Keratinocyte (primary cell): ENCODE data around the gene MAPK12. TPM values are rescaled to one million over a fixed set of nuclear protein-coding genes. Genes with fewer than 3 reads are reported as not detected.

ENCODE experiments used
- DNase-seq: peaks from one replicate; pipeline ENCODE4 v3.0.0-alpha.2; 2011; ENCODE audit warnings: low read depth, missing footprints, low spot score
- FAIRE-seq: peaks from 2 replicates; lab custom pipeline; 2011; peaks lifted over from hg19 to GRCh38; lab: Jason Lieb, UNC
- H2AFZ ChIP-seq: 2 replicates; pipeline ENCODE4 v1.6.0; 2012; ENCODE audit warnings: low read length, control low read depth, inconsistent platforms; ENCODE audit not compliant: control insufficient read depth
- H3K27ac ChIP-seq: 2 replicates; pipeline ENCODE4 v1.5.1; 2011; ENCODE audit warnings: low read length; ENCODE audit not compliant: control insufficient read depth, insufficient read depth
- H3K27me3 ChIP-seq: 3 replicates; pipeline ENCODE4 v1.6.0; 2011; ENCODE audit warnings: low read length; ENCODE audit not compliant: control insufficient read depth, insufficient read depth; ENCODE audit errors: extremely low read depth
- H3K36me3 ChIP-seq, 2 experiments: 2 replicates in 1 of 2; 3 replicates in 1 of 2; pipeline ENCODE4 v1.5.1; 2011; ENCODE audit warnings: low read length in 2 of 2, mild to moderate bottlenecking in 1 of 2; ENCODE audit not compliant: control insufficient read depth in 2 of 2, insufficient read depth in 2 of 2; ENCODE audit errors: extremely low read depth in 1 of 2
- H3K4me1 ChIP-seq: 3 replicates; pipeline ENCODE4 v1.5.1; 2011; ENCODE audit warnings: low read length; ENCODE audit not compliant: control insufficient read depth, insufficient read depth; ENCODE audit errors: extremely low read depth
- H3K4me2 ChIP-seq: 3 replicates; pipeline ENCODE4 v1.6.0; 2011; ENCODE audit warnings: low read depth, low read length; ENCODE audit not compliant: control insufficient read depth, insufficient read depth; ENCODE audit errors: extremely low read depth
- H3K4me3 ChIP-seq, 3 experiments: fragments of 200-600 bp in 1 of 3; sonication (generic) in 1 of 3; 2 replicates in 2 of 3; 3 replicates in 1 of 3; pipeline ENCODE4 v1.5.1; 2011 to 2016; ENCODE audit warnings: low read length in 3 of 3, mild to moderate bottlenecking in 3 of 3, control low read depth in 2 of 3, inconsistent platforms in 1 of 3, low read depth in 1 of 3, mixed read lengths in 1 of 3, mixed run types in 1 of 3, moderate library complexity in 1 of 3; ENCODE audit not compliant: control insufficient read depth in 2 of 3, insufficient read depth in 2 of 3; ENCODE audit errors: extremely low read depth in 1 of 3
- H3K79me2 ChIP-seq: 2 replicates; pipeline ENCODE4 v1.6.0; 2012; ENCODE audit warnings: low read length; ENCODE audit not compliant: control insufficient read depth, insufficient read depth
- H3K9ac ChIP-seq: 3 replicates; pipeline ENCODE4 v1.6.0; 2011; ENCODE audit warnings: low read length; ENCODE audit not compliant: control insufficient read depth, insufficient read depth; ENCODE audit errors: extremely low read depth
- H3K9me1 ChIP-seq: 3 replicates; pipeline ENCODE4 v1.6.0; 2011; ENCODE audit warnings: low read length; ENCODE audit not compliant: control insufficient read depth, insufficient read depth; ENCODE audit errors: extremely low read depth
- H3K9me3 ChIP-seq: 2 replicates; pipeline ENCODE4 v1.5.1; 2012; ENCODE audit warnings: low read depth, low read length; ENCODE audit not compliant: control insufficient read depth
- H4K20me1 ChIP-seq: 3 replicates; pipeline ENCODE4 v1.6.0; 2011; ENCODE audit warnings: low read length; ENCODE audit not compliant: control insufficient read depth, insufficient read depth; ENCODE audit errors: extremely low read depth
- EZH2 ChIP-seq: IDR thresholded peaks from one replicate; pipeline ENCODE4 v1.6.1; 2012; ENCODE audit warnings: inconsistent platforms, mild to moderate bottlenecking, low read length, moderate library complexity
- dilution Hi-C: fragments of 300-500 bp; cut with MboI; formaldehyde crosslinking; loops from one replicate; pipeline ENCODE4 v1.7.0; 2020; ENCODE audit warnings: low sequenced_read_pairs; ENCODE audit not compliant: extremely low pct_ligation_motif_present
- polyA plus RNA-seq, 5 experiments: library from polyadenylated mRNA; depleted of rRNA in 3 of 5; stranded (reverse) in 3 of 5; stranded (forward) in 1 of 5; unstranded in 1 of 5; fragments of >200 nt; gene quantifications; 1 replicate in 1 of 5; 2 replicates in 3 of 5; 3 replicates in 1 of 5; pipeline versions ENCODE4 v1.2.1 to v1.2.3, GENCODE V29; 2011 to 2012; ENCODE audit warnings: missing spikeins in 2 of 5, low read depth in 1 of 5, low replicate concordance in 1 of 5
- TF ChIP-seq, protein P1 (sequence below), 3 experiments: IDR thresholded peaks in 1 of 3; conservative IDR thresholded peaks in 1 of 3; optimal IDR thresholded peaks in 1 of 3; 2 replicates in 2 of 3; 3 replicates in 1 of 3; pipeline versions ENCODE3 to v1.5.1; 2011; ENCODE audit warnings: low read length in 3 of 3, mild to moderate bottlenecking in 3 of 3, moderate library complexity in 2 of 3, control low read depth in 1 of 3, inconsistent platforms in 1 of 3; ENCODE audit not compliant: insufficient read depth in 2 of 3; ENCODE audit errors: extremely low read depth in 1 of 3

The MAPK12 gene
- polyA plus RNA-seq, 1 donor (not counting 4 experiments of a cell fraction or from before 2014, with no cell fraction given): 10.1 TPM

DNA sequence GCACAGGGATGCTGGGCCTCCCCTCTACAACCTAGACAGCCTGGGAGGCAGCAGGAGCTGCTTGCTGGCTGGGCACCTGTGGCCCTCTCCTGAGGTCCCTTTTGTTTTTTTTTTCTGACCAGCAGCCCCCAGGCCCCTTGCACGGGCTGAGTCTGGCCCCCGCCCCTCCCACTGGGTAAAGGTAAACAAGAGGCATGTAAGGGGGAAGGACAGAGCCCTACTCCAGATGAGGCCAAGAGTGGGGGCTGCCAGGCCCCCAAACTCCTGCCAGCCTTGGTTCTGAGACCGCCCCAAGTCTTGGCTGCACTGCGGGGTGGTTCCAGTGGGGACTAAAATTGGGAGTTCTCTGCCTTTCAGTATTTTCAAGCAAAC lies 36.8 kb upstream of the MAPK12 start:
- no peaks in the 10 kb centered on the region for H3K27me3 ChIP-seq
- dilution Hi-C loops: no loop called here
- peaks cover 5% of the 10 kb centered on the region for H3K9me1 ChIP-seq
- peaks cover 44% of the 10 kb centered on the region for H3K4me1 ChIP-seq
- H3K9me3 ChIP-seq: no peaks in the 10 kb centered on the region
- no peak for DNase-seq
- no peak overlapping the region for H2AFZ ChIP-seq
- H3K9ac ChIP-seq: no peak overlapping the region
- H3K4me3 ChIP-seq: no peak overlapping the region
- no peak overlapping the region for H3K4me2 ChIP-seq
- peaks cover 15% of the 10 kb centered on the region for H4K20me1 ChIP-seq
- peaks cover 94% of the 10 kb centered on the region for H3K79me2 ChIP-seq
- no peak for TF ChIP-seq EZH2
- TF ChIP-seq, protein P1, sequence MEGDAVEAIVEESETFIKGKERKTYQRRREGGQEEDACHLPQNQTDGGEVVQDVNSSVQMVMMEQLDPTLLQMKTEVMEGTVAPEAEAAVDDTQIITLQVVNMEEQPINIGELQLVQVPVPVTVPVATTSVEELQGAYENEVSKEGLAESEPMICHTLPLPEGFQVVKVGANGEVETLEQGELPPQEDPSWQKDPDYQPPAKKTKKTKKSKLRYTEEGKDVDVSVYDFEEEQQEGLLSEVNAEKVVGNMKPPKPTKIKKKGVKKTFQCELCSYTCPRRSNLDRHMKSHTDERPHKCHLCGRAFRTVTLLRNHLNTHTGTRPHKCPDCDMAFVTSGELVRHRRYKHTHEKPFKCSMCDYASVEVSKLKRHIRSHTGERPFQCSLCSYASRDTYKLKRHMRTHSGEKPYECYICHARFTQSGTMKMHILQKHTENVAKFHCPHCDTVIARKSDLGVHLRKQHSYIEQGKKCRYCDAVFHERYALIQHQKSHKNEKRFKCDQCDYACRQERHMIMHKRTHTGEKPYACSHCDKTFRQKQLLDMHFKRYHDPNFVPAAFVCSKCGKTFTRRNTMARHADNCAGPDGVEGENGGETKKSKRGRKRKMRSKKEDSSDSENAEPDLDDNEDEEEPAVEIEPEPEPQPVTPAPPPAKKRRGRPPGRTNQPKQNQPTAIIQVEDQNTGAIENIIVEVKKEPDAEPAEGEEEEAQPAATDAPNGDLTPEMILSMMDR (optimal IDR thresholded peaks at IDR 0.05 in 1 of 3, IDR thresholded peaks at IDR 0.05 in 1 of 3, conservative IDR thresholded peaks at IDR 0.05 in 1 of 3; ENCODE audit: extremely low read depth in 1 of 3, insufficient read depth in 2 of 3, low read length in 3 of 3): no peak
- FAIRE-seq: no peak
- H3K27ac ChIP-seq: no peak overlapping the region
- H3K36me3 ChIP-seq: peaks cover 6 to 11% of the 10 kb centered on the region in 2 experiments

DNA sequence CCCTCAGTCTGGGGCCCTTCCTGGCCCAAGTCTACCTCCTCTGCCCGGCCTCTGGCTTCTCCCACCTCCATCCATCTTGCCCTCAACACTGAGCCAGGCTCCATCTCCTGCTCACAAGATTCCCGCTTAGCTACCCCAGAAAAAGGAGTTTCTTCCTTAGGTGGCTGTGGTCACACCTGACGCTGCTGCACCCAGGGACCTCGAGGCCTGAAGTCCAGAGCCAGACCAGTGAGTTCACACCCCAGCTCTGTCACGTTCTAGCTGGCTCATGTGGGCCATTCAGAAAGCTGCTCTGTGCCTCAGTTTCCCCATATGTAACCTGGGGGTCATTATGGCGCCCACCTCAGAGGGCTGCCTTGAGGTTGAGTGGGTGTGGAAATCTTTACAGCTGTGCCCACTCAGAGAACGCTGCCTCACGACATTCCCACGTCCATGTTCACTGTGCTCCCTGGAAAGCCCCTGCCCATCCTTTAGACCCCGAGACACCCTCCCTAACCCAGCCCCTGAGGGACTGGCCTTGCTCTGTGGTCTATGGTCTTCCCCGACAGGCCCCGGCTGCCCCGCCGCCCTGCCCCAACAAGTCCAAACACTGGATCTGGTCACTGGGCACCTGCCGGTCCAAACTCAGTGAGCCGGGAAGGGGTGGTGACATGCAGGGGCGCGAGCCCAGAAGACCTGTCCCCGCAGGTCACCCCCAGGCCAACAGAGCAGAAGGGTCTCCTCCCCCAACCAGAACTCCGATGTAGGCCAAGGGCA lies 36.2 kb upstream of the MAPK12 start:
- Histone ChIP-seq H3K36me3 (peaks cover 6 to 13% of the 10 kb centered on the region in 2 experiments), H3K9ac (no peak overlapping the region), H3K27ac (no peak overlapping the region), H3K27me3 (no peaks in the 10 kb centered on the region), H2AFZ (no peak overlapping the region), H3K4me3 (no peak overlapping the region), H3K79me2 (peaks cover 94% of the 10 kb centered on the region), H3K4me2 (no peak overlapping the region), H3K9me1 (peaks cover 5% of the 10 kb centered on the region), H4K20me1 (peaks cover 15% of the 10 kb centered on the region), H3K4me1 (peaks cover 44% of the 10 kb centered on the region), H3K9me3 (no peaks in the 10 kb centered on the region)
- TF ChIP-seq EZH2: no peak
- DNase-seq: no peak
- no peak for FAIRE-seq
- dilution Hi-C loops: no loop called here
